ENCODE measurements around the gene MACROH2A2.

MACROH2A2 gene

GRCh38 chr10:70090013-70090412 lies 37.4 kb downstream of the MACROH2A2 start:
- TF ChIP-seq CTCF (IDR thresholded peaks at IDR 0.05; ENCODE audit: low read length, missing control alignments) = no peak
- no peak overlapping the region for H3K4me3 ChIP-seq (replicated peaks; ENCODE audit: low read depth, low read length)
- no peak for DNase-seq (ENCODE audit: low read depth)

- DNase-seq (ENCODE audit: low read depth) = no peak
- H3K4me3 ChIP-seq (replicated peaks; ENCODE audit: low read depth, low read length) = no peak overlapping the region
- TF ChIP-seq CTCF (IDR thresholded peaks at IDR 0.05; ENCODE audit: low read length, missing control alignments) = no peak
These were observed 38.3 kb downstream of the MACROH2A2 start for GRCh38 chr10:70090951-70091350.

- TF ChIP-seq CTCF (IDR thresholded peaks at IDR 0.05; ENCODE audit: low read length, missing control alignments) = no peak
- H3K4me3 ChIP-seq (replicated peaks; ENCODE audit: low read depth, low read length) = no peak overlapping the region
- DNase-seq (ENCODE audit: low read depth) = no peak
These were observed 39.7 kb downstream of the MACROH2A2 start for GRCh38 chr10:70092389-70092718.

GRCh38 chr10:70093335-70093944 lies 40.8 kb downstream of the MACROH2A2 start:
- no peak overlapping the region for H3K4me3 ChIP-seq (replicated peaks; ENCODE audit: low read depth, low read length)
- no peak for TF ChIP-seq CTCF (IDR thresholded peaks at IDR 0.05; ENCODE audit: low read length, missing control alignments)
- no peak for DNase-seq (ENCODE audit: low read depth)

- no peak for DNase-seq (ENCODE audit: low read depth)
- TF ChIP-seq CTCF (IDR thresholded peaks at IDR 0.05; ENCODE audit: low read length, missing control alignments) = no peak
- no peak overlapping the region for H3K4me3 ChIP-seq (replicated peaks; ENCODE audit: low read depth, low read length)
These were observed 41.6 kb downstream of the MACROH2A2 start for GRCh38 chr10:70094250-70094649.

- no peak for TF ChIP-seq CTCF (IDR thresholded peaks at IDR 0.05; ENCODE audit: low read length, missing control alignments)
- DNase-seq (ENCODE audit: low read depth) = no peak
- no peak overlapping the region for H3K4me3 ChIP-seq (replicated peaks; ENCODE audit: low read depth, low read length)
These were observed 43.5 kb downstream of the MACROH2A2 start for GRCh38 chr10:70096016-70096704.
